ENCODE measurements around the gene CROCC2. TPM values are rescaled to one million over a fixed set of nuclear protein-coding genes. Genes with fewer than 3 reads are reported as not detected.

The CROCC2 gene
- total RNA-seq, 4 donors from 2014 or later: 0.27 to 0.83 TPM; not detected in 2

DNA sequence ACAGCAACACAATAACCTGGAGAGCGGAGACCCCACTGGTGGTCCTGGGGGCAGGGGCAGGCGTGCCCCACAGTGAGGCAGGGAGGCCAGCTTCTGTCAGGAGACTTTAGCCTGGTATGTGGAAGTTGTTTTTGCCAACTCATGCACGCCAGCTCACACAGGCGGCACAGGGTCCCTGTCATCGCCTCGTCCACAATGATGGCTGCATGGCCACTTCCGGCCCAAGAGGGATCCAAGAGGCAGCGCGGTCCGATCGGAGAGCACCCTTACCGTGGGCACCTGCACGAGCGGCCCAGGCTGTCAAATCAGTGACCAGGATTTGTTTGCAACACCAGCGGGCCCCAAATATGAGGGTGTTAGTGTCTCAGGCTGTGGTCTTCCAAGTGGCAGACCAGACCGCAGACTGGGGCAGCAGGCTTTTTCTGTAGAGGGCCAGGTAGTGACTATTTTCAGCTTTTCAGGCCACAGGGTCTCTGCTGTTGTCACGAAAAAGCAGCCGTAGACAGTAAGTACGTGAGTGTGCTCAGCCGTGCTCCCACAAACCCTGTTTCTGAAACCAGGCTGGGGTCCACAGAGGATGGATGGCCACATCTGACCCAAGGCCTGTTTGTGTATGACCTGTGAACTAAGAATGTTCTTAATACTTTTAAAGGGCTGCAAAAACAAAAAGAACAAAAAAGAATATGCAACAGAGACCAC is 113.5 kb downstream of the CROCC2 start:
- TF ChIP-seq, protein P1, sequence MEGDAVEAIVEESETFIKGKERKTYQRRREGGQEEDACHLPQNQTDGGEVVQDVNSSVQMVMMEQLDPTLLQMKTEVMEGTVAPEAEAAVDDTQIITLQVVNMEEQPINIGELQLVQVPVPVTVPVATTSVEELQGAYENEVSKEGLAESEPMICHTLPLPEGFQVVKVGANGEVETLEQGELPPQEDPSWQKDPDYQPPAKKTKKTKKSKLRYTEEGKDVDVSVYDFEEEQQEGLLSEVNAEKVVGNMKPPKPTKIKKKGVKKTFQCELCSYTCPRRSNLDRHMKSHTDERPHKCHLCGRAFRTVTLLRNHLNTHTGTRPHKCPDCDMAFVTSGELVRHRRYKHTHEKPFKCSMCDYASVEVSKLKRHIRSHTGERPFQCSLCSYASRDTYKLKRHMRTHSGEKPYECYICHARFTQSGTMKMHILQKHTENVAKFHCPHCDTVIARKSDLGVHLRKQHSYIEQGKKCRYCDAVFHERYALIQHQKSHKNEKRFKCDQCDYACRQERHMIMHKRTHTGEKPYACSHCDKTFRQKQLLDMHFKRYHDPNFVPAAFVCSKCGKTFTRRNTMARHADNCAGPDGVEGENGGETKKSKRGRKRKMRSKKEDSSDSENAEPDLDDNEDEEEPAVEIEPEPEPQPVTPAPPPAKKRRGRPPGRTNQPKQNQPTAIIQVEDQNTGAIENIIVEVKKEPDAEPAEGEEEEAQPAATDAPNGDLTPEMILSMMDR (IDR thresholded peaks at IDR 0.05): no peak
- TF ChIP-seq POLR2A (IDR thresholded peaks at IDR 0.05): no peak
- Histone ChIP-seq H3K9me3 (no peaks in the 10 kb centered on the region), H3K27me3 (no peaks in the 10 kb centered on the region), H3K4me1 (no peaks in the 10 kb centered on the region), H3K4me3 (no peak overlapping the region), H3K27ac (no peak overlapping the region), H3K36me3 (no peaks in the 10 kb centered on the region)
- DNase-seq: peak in 1 of 3 donors; percentile 12

DNA sequence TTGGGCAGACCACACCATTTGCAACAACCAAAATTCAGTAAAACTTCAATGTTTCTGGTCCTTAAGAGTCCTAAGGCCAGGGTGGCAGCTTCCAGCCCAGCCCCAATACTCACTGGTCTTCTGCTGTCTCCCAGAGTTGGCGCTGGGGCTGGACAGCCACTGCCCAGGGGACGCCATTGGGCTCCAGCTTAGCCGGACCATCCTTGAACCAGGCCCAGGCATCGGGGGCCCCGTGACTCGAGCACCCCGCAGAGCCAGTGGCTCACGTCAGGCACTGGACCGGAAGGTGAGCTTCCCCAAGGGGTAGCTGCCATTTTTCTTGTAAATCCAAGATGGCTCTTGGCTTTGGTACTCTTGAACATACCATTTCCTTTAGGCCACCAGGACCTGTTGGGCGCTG is 114.1 kb downstream of the CROCC2 start:
- H3K27me3 ChIP-seq: no peaks in the 10 kb centered on the region
- peak in 1 of 3 donors; percentile 10 for DNase-seq
- no peaks in the 10 kb centered on the region for H3K4me1 ChIP-seq
- no peaks in the 10 kb centered on the region for H3K36me3 ChIP-seq
- no peaks in the 10 kb centered on the region for H3K9me3 ChIP-seq
- no peak overlapping the region for H3K4me3 ChIP-seq
- H3K27ac ChIP-seq: no peak overlapping the region
- no peak for TF ChIP-seq POLR2A (IDR thresholded peaks at IDR 0.05)
- TF ChIP-seq, protein P1 (IDR thresholded peaks at IDR 0.05): no peak

DNA sequence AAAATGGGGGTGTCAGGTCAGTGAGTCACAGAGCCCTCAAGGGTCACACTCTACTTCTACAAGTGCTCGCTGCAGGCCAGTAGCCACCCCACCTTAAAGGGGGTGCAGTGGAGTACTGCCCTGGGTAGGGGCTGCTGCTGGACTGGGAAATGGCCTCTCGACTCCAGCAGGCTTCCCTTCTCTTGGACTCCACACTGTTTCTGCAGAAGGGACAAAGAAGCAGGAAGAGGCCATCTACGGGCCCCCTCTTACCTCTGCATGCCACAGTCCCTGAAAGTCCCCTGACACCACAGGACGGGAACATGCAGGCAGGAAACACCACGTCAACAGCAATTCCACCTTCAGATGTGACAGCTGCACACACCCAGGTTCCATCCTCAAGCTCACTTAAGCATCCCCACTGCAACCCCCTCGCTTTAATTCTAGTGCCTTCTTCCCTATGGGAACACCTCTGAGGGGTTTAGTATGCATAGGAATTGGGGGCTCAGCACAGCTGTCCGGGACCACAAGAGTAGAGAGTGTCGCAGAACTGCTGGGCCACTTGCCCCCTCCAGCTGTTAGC is 114.6 kb downstream of the CROCC2 start:
- peak in 1 of 3 donors; percentile 10 for DNase-seq
- TF ChIP-seq, protein P1 (IDR thresholded peaks at IDR 0.05): no peak
- Histone ChIP-seq H3K4me1 (no peaks in the 10 kb centered on the region), H3K27ac (no peak overlapping the region), H3K4me3 (no peak overlapping the region), H3K9me3 (peaks cover 0 to 3% (median 0%) of the 10 kb centered on the region in 4 donors), H3K27me3 (no peaks in the 10 kb centered on the region), H3K36me3 (no peaks in the 10 kb centered on the region)

DNA sequence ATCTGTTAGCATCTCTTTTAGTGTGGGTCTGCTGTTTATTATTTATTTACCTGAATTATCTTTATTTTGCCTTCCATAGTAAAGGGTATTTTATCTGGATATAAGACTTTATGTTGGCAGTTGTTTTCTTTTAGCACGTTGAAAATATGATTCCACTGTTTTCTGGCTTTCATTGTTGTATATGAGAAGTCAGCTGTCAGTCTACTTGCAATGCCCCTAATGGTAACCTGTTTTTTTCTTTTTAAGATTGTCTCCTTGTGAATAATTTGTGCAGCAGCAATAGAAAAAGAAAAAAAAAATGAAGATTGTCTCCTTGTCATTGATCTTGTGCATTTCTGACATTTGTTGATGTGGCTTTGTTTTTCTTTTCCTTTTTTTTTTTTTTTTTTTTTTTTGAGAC is 119.5 kb downstream of the CROCC2 start:
- peaks cover 0 to 15% (median 0%) of the 10 kb centered on the region in 4 donors for H3K9me3 ChIP-seq
- no peaks in the 10 kb centered on the region for H3K27me3 ChIP-seq
- no peak overlapping the region for H3K4me3 ChIP-seq
- H3K27ac ChIP-seq: no peak overlapping the region
- no peak for TF ChIP-seq POLR2A (IDR thresholded peaks at IDR 0.05)
- TF ChIP-seq, protein P1 (IDR thresholded peaks at IDR 0.05): no peak
- no peaks in the 10 kb centered on the region for H3K36me3 ChIP-seq
- no peak for DNase-seq
- no peaks in the 10 kb centered on the region for H3K4me1 ChIP-seq

DNA sequence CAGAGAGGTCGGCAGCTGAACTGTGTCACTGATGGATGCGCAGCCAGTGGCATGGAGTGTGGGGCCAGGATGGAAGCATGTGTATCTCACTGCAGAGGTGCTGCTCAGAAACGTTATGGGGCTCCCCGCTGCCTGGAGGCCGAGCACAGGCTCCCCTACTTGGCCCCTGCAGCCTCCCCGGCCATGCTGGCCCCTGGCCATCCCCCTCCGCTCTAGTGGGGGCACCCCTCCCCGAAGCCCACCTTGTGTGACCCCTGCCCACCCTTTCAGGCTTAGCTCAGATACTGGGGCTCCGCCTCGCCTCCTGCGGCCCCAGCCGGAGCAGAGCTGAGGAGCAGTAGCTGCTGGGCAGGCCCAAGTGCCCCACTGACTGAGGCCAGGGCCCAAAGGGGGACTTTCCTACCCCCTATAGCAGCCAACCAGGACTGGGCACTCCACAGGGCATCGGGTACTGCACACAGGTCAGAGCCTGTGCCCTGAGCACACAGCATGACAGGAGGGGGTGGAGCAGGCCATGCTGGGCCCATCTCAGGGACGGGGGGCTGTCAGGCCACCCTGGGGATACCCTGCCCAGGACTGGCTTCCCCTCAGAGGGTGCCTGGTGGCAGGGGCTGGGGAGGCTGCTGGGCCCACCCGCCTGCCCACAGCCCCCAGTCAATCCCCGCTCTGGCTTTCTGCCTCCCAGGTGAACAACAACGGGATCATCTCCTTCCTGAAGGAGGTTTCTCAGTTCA is 123.6 kb downstream of the CROCC2 start:
- Histone ChIP-seq H3K27ac (no peak overlapping the region), H3K36me3 (peaks cover 0 to 3% (median 0%) of the 10 kb centered on the region in 3 donors), H3K27me3 (no peaks in the 10 kb centered on the region), H3K4me1 (no peaks in the 10 kb centered on the region), H3K9me3 (peaks cover 0 to 15% (median 0%) of the 10 kb centered on the region in 4 donors), H3K4me3 (no peak overlapping the region)
- TF ChIP-seq POLR2A (IDR thresholded peaks at IDR 0.05): no peak
- TF ChIP-seq, protein P1 (IDR thresholded peaks at IDR 0.05): no peak
- no peak for DNase-seq

All from Peyer's patch (tissue), 4 donors.